Amniotic epithelial cell (primary cell): ENCODE data around the gene ELN.

Source experiments
- DNase-seq: peaks from one replicate; pipeline ENCODE4 v3.0.0-alpha.2; 2010; ENCODE audit warnings: low read depth

ELN gene

DNA sequence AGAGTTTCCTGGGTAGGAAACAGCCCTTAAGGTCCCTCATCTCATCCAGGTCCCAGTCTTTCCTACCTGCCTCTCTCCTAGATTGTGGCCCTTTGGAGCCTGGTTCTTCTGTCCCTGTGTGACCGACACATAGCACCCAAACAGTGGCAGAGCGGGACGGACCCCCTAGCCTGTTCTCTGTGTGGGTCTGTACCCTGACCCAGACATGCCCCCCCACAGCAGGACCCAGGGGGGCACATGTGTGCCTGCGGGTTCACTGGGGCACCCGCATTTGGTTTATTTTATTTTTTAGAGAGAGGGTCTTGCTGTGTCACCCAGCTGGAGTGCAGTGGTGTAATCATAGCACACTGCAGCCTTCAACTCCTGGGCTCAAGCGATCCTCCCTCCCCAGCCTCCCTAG is 67.2 kb downstream of the ELN start:
- no peak for DNase-seq

DNA sequence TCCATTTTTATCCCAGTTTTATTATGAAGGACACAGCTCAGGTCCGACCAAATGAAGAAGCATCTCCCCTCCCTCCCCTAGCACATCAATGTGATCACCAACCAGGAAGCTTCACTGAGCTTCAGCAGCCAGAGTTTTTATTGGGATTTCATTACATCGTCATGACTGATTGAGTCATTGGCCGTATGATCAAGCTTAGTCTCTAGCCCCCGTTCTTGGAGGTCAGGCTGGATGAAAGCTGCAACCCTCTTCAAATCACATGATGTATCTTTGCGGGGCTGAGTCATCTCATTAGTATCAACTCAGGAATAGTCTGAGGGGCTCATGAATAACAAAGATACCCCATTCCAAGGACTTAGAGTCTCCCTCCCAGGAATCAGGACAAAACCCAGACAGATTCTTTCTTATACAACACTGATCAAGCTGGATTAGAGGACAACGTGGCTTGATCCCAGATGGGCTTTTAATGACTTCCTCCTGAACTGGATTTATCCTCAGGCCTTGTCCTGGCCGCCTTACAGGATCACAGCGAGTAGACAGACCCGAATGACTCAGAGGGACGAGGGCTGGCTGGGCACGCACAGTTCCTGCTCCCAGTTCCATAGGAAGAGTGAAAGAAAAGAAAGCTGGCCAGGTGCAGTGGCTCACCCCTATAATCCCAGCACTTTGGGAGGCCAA is 70.1 kb downstream of the ELN start:
- peak; percentile 94 for DNase-seq

- DNase-seq, result no peak
Measured at GRCh38 chr7:74099031-74099430, 71.1 kb downstream of the ELN start.

DNA sequence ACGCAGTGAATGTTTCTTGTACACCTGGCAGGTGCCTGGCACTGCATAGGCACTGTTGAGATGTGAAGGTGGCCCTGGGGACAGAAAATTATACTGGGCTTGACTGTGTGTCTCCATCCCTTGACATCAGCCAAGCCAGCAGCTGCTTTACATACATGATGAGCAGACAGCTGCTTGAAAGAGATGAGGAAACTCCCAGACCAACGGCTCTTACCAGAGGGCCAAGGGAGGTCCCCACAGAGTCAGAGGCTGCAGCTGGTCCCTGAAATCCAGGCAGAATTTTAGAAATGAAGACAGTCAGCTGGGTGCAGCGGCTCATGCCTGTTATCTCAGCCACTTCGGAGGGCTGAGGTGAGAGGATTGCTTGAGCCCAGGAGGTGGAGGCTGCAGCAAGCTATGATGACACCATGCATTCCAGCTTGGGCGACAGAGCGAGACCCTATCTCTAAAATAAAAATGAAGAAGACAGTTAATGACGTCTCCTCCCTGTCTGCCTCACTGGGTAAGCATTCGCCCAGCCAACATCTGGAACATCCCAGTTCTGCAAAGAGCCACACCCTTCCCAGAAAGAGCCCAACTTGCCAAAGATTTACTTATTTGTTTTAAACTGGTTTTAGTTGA is 73.2 kb downstream of the ELN start:
- no peak for DNase-seq

GRCh38 chr7:74103219-74103772 is 75.3 kb downstream of the ELN start:
- no peak for DNase-seq

GRCh38 chr7:74104702-74105101 is 76.7 kb downstream of the ELN start:
- peak; percentile 3 for DNase-seq

GRCh38 chr7:74105992-74106391 is 78.0 kb downstream of the ELN start:
- no peak for DNase-seq

GRCh38 chr7:74106846-74107245 is 78.9 kb downstream of the ELN start:
- DNase-seq, result no peak

- no peak for DNase-seq
Measured at GRCh38 chr7:74115326-74115725, 87.4 kb downstream of the ELN start.

- DNase-seq, result no peak
Measured at GRCh38 chr7:74116356-74116755, 88.4 kb downstream of the ELN start.
